Measurements from ENCODE around the gene IP6K2. TPM values are rescaled to one million over a fixed set of nuclear protein-coding genes. Genes with fewer than 3 reads are reported as not detected.

IP6K2 gene
- total RNA-seq, 1 donor from 2014 or later, result 104 TPM

DNA sequence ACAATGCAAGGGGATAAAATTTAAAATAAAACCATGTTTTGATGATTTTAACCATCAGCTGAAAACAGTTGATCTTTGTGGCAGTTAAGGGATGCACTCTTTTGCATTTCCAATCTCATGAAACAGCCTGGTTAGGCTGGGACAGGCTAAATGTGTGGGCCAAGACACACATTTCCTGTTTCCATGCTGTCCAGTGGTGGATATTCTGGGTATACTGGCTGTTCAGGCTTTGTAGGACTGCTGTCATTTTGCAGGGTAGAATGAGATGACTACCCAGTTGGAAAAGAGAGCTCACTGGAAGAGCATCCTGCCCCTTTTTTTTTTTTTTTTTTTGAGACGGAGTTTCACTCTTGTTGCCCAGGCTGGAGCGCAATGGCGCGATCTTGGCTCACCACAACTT lies 42.0 kb upstream of the IP6K2 start:
- Mint-ChIP-seq H3K9me3 (ENCODE audit: unreplicated experiment) (no peaks in the 10 kb centered on the region), H3K27me3 (ENCODE audit: unreplicated experiment) (no peaks in the 10 kb centered on the region), H3K4me3 (ENCODE audit: unreplicated experiment) (no peak overlapping the region), H3K27ac (ENCODE audit: unreplicated experiment) (no peak overlapping the region), H3K4me1 (ENCODE audit: unreplicated experiment) (no peaks in the 10 kb centered on the region), H3K36me3 (ENCODE audit: unreplicated experiment) (peaks cover 32% of the 10 kb centered on the region)
- DNase-seq (ENCODE audit: extremely low spot score, unreplicated experiment), result no peak
- TF ChIP-seq CTCF (IDR thresholded peaks at IDR 0.05), result no peak

DNA sequence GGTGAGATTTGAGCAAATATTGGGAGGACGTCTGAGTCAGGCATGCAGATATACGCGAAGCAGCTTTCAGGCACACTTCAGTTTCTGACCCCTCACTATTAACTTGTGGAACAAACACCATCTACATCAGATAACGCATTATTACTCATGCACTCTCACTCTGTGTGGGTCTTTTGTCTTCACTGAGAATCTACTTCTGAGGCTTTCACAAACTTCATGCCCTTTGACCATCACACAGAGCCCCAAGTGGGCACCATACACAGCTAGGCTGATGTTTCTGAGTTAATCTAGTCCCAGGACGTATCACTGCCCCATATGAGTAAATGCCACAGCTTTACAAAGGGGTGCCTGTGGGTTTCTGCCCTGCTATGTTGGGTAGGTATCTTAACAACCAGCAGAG lies 39.6 kb upstream of the IP6K2 start:
- no peaks in the 10 kb centered on the region for H3K27me3 Mint-ChIP-seq (ENCODE audit: unreplicated experiment)
- no peak overlapping the region for H3K4me3 Mint-ChIP-seq (ENCODE audit: unreplicated experiment)
- H3K27ac Mint-ChIP-seq (ENCODE audit: unreplicated experiment), result no peak overlapping the region
- TF ChIP-seq CTCF (IDR thresholded peaks at IDR 0.05), result no peak
- H3K9me3 Mint-ChIP-seq (ENCODE audit: unreplicated experiment), result no peaks in the 10 kb centered on the region
- DNase-seq (ENCODE audit: extremely low spot score, unreplicated experiment), result no peak
- H3K4me1 Mint-ChIP-seq (ENCODE audit: unreplicated experiment), result no peaks in the 10 kb centered on the region
- peaks cover 26% of the 10 kb centered on the region for H3K36me3 Mint-ChIP-seq (ENCODE audit: unreplicated experiment)

DNA sequence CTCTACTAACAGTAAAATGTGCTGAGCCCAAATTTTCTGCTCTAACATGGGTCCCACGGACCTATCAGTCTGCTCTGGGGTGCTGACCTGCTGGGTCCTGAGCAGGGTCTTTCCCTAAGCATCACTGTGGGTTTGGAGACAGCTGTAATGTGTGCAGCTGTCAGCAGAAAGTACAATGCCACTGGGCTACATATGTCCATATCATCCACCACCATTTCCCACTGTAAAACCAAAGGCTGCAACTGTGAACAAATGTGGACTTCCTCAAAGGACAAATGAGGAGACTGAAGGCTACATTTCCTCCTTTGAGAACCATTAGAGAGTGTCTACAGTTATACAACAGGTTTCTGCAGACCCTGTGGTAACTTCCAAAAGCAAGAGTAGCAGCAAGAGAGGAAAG lies 33.8 kb upstream of the IP6K2 start:
- Mint-ChIP-seq H3K4me1 (ENCODE audit: unreplicated experiment) (no peaks in the 10 kb centered on the region), H3K9me3 (ENCODE audit: unreplicated experiment) (no peaks in the 10 kb centered on the region), H3K4me3 (ENCODE audit: unreplicated experiment) (no peak overlapping the region), H3K27me3 (ENCODE audit: unreplicated experiment) (no peaks in the 10 kb centered on the region), H3K27ac (ENCODE audit: unreplicated experiment) (no peak overlapping the region), H3K36me3 (ENCODE audit: unreplicated experiment) (peaks cover 32% of the 10 kb centered on the region)
- no peak for DNase-seq (ENCODE audit: extremely low spot score, unreplicated experiment)
- no peak for TF ChIP-seq CTCF (IDR thresholded peaks at IDR 0.05)

DNA sequence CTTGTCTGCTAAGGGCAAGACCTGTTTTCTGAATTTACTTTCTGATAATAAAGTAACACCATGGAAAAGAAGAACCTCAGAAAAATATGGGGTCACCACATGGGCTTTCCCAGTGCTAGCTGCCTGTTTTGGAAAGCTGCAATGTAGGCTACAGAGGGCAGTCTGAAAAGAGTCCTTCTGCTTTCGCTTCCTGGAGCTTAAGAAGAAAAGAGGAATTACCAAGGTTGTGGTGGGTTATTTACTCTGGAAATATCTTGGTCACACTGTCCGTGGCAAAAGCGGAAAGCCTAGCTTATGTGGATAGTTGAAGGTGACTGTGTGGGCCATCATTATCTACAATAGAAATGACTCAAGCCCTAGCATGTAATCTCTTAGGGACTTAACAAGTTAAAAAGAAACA lies 31.7 kb upstream of the IP6K2 start:
- H3K4me3 Mint-ChIP-seq (ENCODE audit: unreplicated experiment), result no peak overlapping the region
- TF ChIP-seq CTCF (IDR thresholded peaks at IDR 0.05), result no peak
- H3K4me1 Mint-ChIP-seq (ENCODE audit: unreplicated experiment), result no peaks in the 10 kb centered on the region
- no peaks in the 10 kb centered on the region for H3K27me3 Mint-ChIP-seq (ENCODE audit: unreplicated experiment)
- H3K9me3 Mint-ChIP-seq (ENCODE audit: unreplicated experiment), result no peaks in the 10 kb centered on the region
- H3K27ac Mint-ChIP-seq (ENCODE audit: unreplicated experiment), result no peak overlapping the region
- DNase-seq (ENCODE audit: extremely low spot score, unreplicated experiment), result no peak
- H3K36me3 Mint-ChIP-seq (ENCODE audit: unreplicated experiment), result peaks cover 37% of the 10 kb centered on the region

DNA sequence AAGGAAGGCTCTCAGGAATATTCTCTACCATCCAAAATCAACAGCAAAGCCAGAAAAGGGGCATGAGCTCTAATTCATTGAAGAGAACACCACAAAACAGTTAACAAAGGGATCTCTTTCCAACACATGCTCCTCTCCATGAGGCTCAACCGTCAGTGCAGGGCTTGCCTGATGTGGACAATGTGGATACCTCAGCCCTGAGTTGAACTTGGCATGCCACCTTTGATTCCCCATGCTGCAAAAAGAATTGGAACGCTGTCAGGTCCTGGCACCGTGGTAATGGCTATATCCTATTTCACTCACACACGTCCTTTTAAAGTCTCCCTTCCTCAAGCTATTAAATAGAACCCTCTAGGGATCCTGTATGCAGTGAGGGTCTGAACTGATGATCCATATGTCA lies 30.7 kb upstream of the IP6K2 start:
- no peak for DNase-seq (ENCODE audit: extremely low spot score, unreplicated experiment)
- no peak for TF ChIP-seq CTCF (IDR thresholded peaks at IDR 0.05)
- Mint-ChIP-seq H3K4me1 (ENCODE audit: unreplicated experiment) (no peaks in the 10 kb centered on the region), H3K9me3 (ENCODE audit: unreplicated experiment) (no peaks in the 10 kb centered on the region), H3K4me3 (ENCODE audit: unreplicated experiment) (no peak overlapping the region), H3K27me3 (ENCODE audit: unreplicated experiment) (no peaks in the 10 kb centered on the region), H3K36me3 (ENCODE audit: unreplicated experiment) (peaks cover 33% of the 10 kb centered on the region), H3K27ac (ENCODE audit: unreplicated experiment) (no peak overlapping the region)

Measured in osteocyte (in vitro differentiated cells).